ENCODE measurements around the gene CENPM.

The CENPM gene

GRCh38 chr22:41931701-41932269 is 15.2 kb downstream of the CENPM start:
- no peak for DNase-seq (ENCODE audit: low spot score)

- no peak for DNase-seq (ENCODE audit: low spot score)
Measured at GRCh38 chr22:41929418-41929810, 17.5 kb downstream of the CENPM start.

GRCh38 chr22:41928593-41929417 is 18.1 kb downstream of the CENPM start:
- DNase-seq (ENCODE audit: low spot score): no peak

GRCh38 chr22:41927813-41928212 is 19.1 kb downstream of the CENPM start:
- no peak for DNase-seq (ENCODE audit: low spot score)

- DNase-seq (ENCODE audit: low spot score): peak; percentile 38
Measured at GRCh38 chr22:41925783-41926460, 21.0 kb downstream of the CENPM start.

GRCh38 chr22:41923595-41924276 is 23.2 kb downstream of the CENPM start:
- no peak for DNase-seq (ENCODE audit: low spot score)

- no peak for DNase-seq (ENCODE audit: low spot score)
Measured at GRCh38 chr22:41922940-41923594, 23.9 kb downstream of the CENPM start.

GRCh38 chr22:41922328-41922727 is 24.6 kb downstream of the CENPM start:
- DNase-seq (ENCODE audit: low spot score): no peak

GRCh38 chr22:41920271-41920976 is 26.5 kb downstream of the CENPM start:
- DNase-seq (ENCODE audit: low spot score): no peak

GRCh38 chr22:41919357-41920224 is 27.4 kb downstream of the CENPM start:
- peak; percentile 40 for DNase-seq (ENCODE audit: low spot score)

GRCh38 chr22:41917903-41918791 is 28.8 kb downstream of the CENPM start:
- peak; percentile 82 for DNase-seq (ENCODE audit: low spot score)

- DNase-seq (ENCODE audit: low spot score): no peak
Measured at GRCh38 chr22:41917375-41917902, 29.5 kb downstream of the CENPM start.

GRCh38 chr22:41916745-41917358 is 30.1 kb downstream of the CENPM start:
- no peak for DNase-seq (ENCODE audit: low spot score)

GRCh38 chr22:41915786-41916493 is 31.0 kb downstream of the CENPM start:
- no peak for DNase-seq (ENCODE audit: low spot score)

GRCh38 chr22:41915035-41915785 is 31.7 kb downstream of the CENPM start, which contains the start of gene SHISA8:
TSS of gene SHISA8 (minus strand) at chr22:41915074. CDS start at chr22:41914667, 407 bp downstream.
- DNase-seq (ENCODE audit: low spot score): peak; percentile 19

GRCh38 chr22:41914611-41915034 is 32.3 kb downstream of the CENPM start:
- DNase-seq (ENCODE audit: low spot score): no peak
